GM12874 (cell line): ENCODE data around the gene PZP.

Source experiments
- TF ChIP-seq, protein P1 (sequence below): IDR thresholded peaks from 2 replicates; pipeline ENCODE4 v1.5.1; 2011; ENCODE audit warnings: low read depth, mild to moderate bottlenecking, control low read depth, low read length, moderate library complexity; ENCODE audit not compliant: insufficient read depth

PZP gene

DNA sequence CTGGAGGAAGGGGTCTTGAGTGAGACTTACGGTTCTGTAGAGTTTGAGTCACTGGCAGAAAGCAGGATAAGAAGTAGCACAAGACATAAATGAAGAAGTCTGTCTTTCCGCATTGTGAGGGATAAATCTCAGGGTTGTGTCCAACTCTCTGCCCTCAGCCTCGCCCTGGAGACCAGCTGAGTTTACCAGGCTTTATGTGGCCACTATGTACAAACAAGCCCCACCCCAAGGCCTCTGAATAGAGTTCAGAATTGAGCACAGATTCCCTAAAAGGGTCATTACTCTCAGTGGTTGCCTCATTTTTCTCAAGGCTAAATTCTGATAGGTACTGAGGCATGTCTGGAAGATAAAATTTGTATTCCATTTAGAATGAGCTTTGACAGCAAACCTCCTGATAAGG lies at the start of gene PZP:
PZP (minus strand) TSS at position 167 of the 400 bp plus-strand sequence; CDS start at position 113, 54 bp downstream.
- TF ChIP-seq, protein P1, sequence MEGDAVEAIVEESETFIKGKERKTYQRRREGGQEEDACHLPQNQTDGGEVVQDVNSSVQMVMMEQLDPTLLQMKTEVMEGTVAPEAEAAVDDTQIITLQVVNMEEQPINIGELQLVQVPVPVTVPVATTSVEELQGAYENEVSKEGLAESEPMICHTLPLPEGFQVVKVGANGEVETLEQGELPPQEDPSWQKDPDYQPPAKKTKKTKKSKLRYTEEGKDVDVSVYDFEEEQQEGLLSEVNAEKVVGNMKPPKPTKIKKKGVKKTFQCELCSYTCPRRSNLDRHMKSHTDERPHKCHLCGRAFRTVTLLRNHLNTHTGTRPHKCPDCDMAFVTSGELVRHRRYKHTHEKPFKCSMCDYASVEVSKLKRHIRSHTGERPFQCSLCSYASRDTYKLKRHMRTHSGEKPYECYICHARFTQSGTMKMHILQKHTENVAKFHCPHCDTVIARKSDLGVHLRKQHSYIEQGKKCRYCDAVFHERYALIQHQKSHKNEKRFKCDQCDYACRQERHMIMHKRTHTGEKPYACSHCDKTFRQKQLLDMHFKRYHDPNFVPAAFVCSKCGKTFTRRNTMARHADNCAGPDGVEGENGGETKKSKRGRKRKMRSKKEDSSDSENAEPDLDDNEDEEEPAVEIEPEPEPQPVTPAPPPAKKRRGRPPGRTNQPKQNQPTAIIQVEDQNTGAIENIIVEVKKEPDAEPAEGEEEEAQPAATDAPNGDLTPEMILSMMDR = no peak

DNA sequence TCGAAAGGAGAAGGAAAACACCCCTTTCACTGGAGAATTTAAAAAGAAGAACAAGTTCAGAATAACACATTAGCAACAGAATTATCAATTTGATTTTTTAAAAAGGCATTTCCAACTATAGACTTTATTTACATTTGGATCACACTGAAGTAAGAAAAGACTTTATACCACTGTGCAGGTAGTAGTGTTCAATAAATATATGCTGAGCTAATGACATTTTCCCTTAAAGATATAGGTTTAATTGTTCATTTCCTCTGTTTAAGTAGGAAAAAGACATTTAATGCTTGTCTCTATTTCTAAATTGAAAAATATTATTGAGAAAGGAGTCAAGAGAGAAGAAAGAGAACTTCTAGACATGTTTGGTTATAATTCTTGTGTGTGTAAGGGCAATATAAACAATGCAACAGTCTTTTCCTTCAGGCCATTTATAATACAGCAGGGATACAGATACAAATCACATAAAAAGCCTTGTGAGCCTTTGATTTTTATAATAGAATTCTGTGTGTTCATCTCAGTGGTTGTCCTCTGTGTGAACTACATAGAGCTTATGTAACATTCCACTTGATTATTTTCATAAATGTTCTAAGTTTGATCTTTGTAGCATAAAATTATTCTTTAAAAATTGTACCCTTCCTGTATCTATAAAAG lies 48.7 kb upstream of the PZP start:
- TF ChIP-seq, protein P1 = no peak

DNA sequence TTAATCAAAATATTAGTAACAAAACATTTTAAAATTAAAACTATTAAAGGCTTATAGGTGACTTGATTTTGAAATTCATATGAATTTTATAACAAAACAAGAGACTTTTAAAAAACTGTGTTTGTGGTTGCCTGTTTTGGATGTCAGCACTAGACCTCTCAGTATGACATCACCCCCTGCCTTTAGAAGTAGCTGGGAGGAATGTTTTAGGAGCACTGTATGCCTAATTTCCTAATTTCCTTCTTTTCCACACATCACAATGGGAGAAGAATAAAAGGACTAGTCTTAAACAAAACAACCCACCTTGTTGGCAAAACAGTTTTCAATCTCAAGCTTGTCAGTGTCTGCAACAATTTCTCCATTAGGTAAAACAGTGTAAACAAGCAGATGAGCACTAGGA lies 48.1 kb upstream of the PZP start:
- TF ChIP-seq, protein P1 = no peak

DNA sequence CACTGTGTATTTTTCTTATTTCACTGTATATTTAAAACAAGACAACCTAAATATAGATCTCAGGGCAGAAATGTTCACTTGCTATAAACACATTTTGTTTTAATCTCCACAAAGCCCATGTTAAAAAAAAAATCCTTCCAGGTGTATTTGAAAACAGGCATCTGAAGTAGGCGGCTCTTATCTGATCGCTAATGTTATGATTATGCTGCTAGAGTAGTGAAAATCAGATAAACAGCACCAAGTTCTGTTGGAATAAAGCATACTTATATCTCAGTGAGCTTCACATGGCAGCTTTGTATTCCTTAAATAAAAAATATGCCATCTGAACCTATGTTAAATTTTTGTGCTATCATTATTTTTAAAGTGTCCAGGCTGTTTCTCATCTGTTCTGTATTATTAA lies 47.6 kb upstream of the PZP start:
- TF ChIP-seq, protein P1 = no peak

DNA sequence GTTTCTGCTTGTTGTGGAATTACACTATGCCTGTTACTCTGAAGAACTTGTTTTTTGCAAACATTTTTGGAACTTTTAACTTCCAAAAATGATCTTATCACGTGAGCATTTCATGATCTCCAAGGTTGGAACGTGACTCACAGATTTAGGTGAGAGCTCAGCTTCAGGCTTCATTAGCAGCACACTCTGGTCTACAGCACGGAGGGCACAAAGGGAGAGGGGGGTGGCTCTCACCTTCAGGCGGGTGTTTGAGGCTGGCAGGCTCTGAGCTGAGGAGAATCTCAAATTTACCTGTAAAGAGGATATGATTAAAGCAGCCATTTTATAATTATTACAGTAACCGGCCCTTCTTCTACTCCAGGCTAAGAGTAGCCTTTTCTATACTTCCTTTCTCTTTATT lies 45.3 kb upstream of the PZP start:
- TF ChIP-seq, protein P1 = no peak

DNA sequence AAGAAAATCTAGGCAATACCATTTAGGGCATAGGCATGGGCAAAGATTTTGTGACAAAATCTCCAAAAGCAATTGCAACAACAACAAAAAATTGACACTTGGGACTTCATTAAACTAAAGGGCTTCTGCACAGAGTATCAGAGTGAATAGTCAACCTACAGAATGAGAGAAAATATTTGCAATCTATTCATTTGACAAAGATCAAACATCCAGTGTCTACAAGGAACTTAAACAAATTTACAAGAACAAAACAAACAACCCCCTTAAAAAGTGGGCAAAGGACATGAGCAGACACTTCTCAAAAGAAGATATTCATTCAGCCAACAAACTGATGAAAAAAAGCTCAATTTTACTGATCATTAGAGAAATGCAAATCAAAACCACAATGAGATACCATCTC lies 44.1 kb upstream of the PZP start:
- TF ChIP-seq, protein P1 = no peak

DNA sequence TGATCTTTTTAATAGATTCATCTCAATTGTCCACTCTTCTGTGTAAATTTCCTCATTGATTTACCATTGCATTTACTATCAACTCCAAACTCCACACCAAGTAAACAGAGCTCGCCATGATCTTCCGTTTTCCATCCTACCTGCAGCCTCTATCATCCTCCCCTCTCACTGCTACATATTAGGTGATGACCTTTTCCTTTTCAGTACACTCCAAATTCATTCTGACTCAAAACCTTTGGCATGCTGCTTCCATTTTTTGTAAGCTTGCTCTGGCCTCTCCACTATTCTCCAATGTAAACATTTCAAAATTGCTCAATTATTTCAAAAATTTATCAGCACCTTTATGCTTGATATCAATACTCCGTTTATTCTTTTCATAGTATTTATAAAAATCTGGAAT lies 40.2 kb upstream of the PZP start:
- TF ChIP-seq, protein P1 = no peak
